Stimulated activated CD8-positive, alpha-beta memory T cell treated with anti-CD3 and anti-CD28 coated beads, Interleukin-12 subunit alpha, Interleukin-12 subunit beta, amount 100 ng/mL, for 4 hours (primary cell): Measurements from ENCODE around the gene SMC2.
A peak's percentile ranks its signal among the peaks of the same experiment; 100 is the strongest.

Source experiments
- DNase-seq: peaks from one replicate; pipeline ENCODE4 v3.0.0-alpha.2; 2020; ENCODE audit warnings: low read depth

Gene SMC2

GRCh38 chr9:104093647-104094533 lies at the start of gene SMC2:
Gene SMC2, plus strand, starts transcription at chr9:104094309. Its CDS starts 1,076 bp downstream, at chr9:104095385.
- peak; percentile 86 for DNase-seq

DNA sequence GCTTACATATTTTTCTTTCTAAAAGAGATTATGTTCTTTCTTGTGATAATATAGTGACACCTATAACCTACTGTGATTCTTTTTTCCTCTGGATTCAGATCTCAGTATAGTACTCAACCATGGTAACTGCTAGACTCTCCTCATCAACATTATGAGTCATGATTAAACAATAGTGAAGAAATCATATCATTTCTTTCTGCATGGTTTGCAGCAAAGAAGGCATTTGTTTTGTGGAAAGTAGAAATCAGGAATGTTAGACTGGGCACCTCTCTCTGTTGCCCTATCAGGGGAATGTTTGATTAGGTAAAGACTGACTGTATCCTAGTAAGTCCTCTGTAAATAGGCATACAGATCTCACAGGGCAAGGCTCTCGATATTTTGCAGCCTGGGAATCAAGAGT lies 25.6 kb upstream of the SMC2 start:
- no peak for DNase-seq

GRCh38 chr9:104069288-104069687 lies 24.8 kb upstream of the SMC2 start:
- DNase-seq, result no peak

- no peak for DNase-seq
These were observed 22.5 kb upstream of the SMC2 start for GRCh38 chr9:104071589-104071988.

DNA sequence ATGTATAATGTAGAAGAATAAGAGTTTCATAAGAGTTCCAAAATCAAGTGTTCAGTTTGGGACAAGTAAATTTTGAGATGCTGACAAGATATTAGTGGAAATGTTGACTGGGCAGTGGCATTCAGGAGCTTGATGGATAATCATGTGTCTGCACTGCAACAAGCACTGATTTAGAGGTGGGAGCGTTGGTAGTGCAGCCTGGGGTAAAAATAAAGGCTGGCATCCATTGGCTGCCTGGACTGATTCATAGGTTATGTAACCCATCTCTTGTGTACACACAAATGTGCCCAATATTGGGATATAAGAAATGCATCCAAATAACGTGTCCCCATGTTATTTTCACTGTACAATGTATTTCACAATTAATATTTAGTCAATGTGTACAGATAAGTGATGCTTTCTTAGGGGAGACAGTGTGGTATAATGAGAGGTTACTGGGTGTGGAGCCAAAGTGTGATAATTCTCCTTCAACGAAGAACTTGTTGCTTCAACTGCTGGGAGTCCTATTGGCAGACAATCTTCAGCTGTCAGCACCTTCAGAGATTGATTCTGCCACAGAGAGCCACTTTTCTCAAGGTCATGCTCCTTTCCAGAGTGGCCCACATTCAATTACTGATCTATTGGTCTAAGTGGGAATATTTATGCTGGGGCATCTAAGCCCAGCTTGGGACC lies 20.9 kb upstream of the SMC2 start:
- no peak for DNase-seq

- DNase-seq, result no peak
These were observed 20.4 kb upstream of the SMC2 start for GRCh38 chr9:104073770-104074133.

DNA sequence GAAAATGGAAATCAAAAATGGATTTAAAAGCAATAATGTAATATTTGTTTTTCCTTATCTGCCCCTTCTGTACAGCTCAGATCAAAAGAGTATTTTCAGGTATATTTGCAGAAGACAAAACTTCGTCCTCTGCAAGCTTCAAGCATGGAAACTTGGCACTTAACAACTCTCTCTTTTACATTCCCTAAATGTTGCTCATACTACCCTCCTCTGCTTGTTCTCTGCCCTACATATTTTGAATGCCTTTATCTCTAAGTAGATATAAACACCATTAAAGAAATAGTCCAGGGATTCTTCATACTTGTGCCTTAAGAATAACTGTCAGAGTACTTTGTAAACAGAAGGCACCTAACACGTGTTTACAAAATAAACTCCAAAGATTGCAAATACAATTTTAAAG lies 19.2 kb upstream of the SMC2 start:
- DNase-seq, result no peak

DNA sequence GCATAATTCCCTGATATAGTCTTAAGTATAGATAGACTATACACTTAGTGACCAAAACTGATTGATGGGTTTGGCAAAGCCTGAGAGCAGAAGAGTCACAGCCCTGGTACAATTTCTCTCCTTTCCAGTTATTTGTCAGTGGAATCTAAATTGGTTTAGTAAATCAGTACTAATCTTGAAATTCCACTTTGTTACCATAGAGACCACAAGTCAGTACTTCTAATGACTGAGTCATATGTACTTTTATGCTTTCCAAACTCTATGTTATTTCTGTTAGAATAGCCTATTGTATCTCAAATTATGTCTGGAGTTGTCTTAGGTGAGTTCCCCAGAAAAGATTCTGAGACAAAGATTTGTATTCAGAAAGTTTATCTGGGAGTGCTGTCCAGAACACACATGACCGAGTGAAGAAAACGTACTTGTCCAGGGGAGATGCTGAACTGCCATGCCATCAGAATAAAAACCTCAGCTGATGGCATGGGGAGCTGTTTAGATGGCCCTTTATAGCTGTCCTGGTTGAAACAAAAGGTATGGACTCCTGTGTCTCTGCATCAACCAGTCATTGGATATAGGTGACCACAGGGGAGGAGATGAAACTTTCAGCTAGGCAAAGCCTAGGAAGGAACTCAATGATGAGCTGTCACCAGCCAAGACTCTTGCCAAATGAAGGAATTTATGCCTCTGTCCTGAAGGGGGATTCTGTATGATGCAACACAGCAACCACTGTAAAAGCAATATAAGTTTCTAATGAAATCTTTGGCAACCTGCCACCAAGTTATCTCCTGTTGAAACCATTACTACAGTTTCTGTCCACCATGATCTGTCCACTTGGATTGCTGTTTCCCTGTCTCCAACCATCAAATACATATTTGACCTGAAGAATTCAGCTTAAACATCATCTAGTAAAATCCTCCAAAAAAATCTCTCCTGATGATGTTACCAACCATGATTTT lies 18.0 kb upstream of the SMC2 start:
- DNase-seq, result no peak

- DNase-seq, result no peak
These were observed 15.5 kb upstream of the SMC2 start for GRCh38 chr9:104078596-104078995.

DNA sequence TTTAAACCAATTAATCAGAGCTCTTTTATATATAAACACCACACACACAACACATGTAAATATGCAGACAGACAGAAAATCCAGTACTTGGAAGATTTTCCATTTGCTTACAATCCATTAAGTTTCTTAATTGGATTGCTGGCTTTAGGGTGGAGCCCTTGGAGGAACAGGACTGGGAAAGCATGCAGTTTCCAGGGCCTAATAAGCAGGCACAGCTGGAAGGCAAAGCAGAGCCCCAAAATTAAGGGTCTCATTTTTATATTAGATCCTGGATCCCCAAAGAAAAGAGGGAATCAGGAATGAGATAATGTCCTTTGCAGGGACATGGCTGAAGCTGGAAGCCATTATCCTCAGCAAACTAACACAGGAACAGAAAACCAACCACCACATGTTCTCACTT lies 13.1 kb upstream of the SMC2 start:
- DNase-seq, result no peak

GRCh38 chr9:104082168-104082567 lies 11.9 kb upstream of the SMC2 start:
- DNase-seq, result no peak

DNA sequence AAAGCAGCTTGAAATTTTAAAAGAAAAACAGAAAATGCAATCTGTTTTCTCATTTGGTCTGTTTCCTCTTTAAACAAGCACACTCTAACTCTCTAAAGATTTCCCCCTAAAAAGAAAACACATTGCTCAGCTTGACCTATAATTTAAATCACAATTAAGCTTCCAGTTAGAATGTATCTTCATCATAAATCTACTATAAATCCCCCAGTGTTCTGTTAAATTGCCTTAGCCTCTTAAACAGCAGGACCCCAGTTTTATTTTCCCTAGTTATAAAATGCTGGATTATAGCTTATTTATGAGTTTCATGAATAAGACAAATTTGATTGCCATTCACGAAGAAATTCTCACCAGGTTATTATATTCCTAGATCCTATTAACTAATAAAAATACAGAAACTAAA lies 8.6 kb upstream of the SMC2 start:
- DNase-seq, result no peak

GRCh38 chr9:104087894-104088293 lies 6.2 kb upstream of the SMC2 start:
- no peak for DNase-seq

- DNase-seq, result no peak
These were observed 5.7 kb upstream of the SMC2 start for GRCh38 chr9:104088416-104088815.

- no peak for DNase-seq
These were observed 3.5 kb upstream of the SMC2 start for GRCh38 chr9:104090578-104090977.

- no peak for DNase-seq
These were observed 3.0 kb upstream of the SMC2 start for GRCh38 chr9:104091116-104091515.

DNA sequence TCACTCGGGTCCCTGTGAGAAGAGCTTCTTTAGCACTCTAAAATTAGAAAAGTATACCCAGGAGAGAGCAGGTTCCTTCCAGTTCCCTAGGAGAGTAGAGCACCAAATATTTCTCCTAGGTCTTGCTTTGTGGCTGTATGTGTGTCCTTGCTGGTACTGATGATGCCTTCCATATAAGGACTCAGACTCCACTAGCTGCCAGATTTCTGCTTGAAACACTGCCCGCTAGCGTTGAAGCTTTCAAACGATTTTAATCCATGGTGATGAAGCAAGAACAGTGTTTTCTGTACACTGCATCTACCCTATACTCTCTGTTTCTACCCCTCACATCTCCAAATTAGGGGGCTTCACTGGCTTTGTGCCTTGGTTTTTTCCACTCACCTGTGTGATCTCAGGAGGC lies 2.4 kb upstream of the SMC2 start:
- no peak for DNase-seq

GRCh38 chr9:104092192-104092591 lies 1.9 kb upstream of the SMC2 start:
- no peak for DNase-seq

DNA sequence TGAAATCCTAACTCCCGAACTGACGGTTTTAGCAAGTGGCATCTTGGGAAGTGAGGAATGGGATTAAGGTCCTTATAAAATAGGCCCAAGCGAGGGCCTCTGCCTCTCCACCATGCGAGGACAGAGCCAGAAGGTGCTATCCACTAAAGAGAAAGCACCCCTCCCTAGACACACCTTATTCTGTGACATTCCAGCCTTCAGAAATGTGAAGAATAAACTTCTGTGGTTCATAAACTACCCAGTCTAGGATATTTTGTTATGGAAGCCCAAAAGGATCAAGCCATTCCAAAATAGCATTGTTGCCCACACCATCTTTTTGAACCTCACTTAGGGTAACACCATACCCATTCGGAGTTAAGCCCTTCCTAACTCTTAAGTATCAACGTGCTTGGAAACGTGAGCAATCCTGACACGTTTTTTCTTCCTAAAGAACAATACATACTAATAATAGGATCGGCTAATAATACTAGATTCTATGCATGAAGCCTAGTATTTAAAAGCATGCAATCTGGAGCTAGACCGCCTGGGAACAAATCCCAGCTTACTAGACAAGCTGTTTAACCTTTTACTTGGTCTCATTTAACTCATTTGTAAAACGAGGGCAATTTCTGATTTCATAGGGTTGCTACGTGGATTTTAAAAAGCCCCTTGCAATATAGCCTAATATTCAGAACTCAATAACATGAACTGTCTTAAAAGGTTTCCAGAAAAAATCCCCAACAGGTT lies 1.1 kb upstream of the SMC2 start:
- DNase-seq, result no peak

GRCh38 chr9:104094534-104095015 lies 466 bp downstream of the SMC2 start:
- no peak for DNase-seq

DNA sequence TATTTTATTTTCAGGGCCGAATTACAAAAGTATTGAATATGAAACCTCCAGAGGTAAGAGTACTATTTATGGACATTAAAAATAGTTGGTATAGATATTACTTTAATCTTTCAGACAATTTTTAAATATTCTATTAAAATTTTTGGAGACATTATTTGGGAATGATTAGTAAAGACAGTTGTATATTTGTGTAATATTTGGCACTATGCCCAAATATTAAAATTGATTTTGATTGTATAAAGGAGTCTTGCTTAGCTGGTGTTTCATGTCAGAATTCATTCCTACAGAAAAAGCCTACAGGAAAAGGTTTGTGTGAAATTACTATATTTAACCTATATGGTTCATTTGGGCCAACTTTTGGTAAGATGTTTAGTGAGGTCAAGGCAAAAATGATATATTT lies 5.5 kb downstream of the SMC2 start:
- DNase-seq, result no peak

DNA sequence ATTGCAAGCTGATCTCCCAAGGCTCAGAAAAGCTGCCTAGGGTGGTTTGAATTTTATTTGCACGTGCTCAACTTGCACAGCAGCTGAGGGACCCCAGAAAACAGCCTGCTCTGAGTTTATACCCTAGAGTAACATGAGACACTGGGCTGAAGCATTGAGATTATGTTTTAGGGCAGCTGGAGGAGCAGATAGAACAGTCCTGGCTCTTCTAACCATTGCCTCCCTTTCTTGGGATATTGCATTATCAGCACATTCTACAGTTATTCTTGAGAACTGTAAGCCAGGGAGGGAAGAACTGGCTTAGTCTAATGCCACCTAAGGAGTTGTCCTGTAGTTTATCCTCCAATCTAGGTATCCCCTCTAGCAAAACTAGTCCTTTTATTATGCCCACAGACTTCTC lies 10.3 kb downstream of the SMC2 start:
- no peak for DNase-seq
